ENCODE measurements around the gene ERN1. TPM values are rescaled to one million over a fixed set of nuclear protein-coding genes. Genes with fewer than 3 reads are reported as not detected.

Gene ERN1
- total and polyA plus RNA-seq, 2 of the 8 experiments (the other 6 are each of a cell fraction or from before 2014, with no cell fraction given): 1.8 to 3.9 TPM

GRCh38 chr17:64051153-64051552 lies 78.8 kb downstream of the ERN1 start:
- no peak overlapping the region for H3K18ac ChIP-seq (ENCODE audit: extremely low read depth, low read length)
- no peaks in the 10 kb centered on the region for H3K79me2 ChIP-seq (ENCODE audit: control insufficient read depth in 1 of 2, insufficient read depth in 2 of 2, low read length in 2 of 2)
- H2BK120ac ChIP-seq (replicated peaks; ENCODE audit: low read depth, low read length): no peak overlapping the region
- H2BK20ac ChIP-seq (ENCODE audit: low read length): no peak overlapping the region
- H2AK5ac ChIP-seq (ENCODE audit: low read depth, low read length): no peak overlapping the region
- DNase-seq (ENCODE audit: low read depth in 1 of 2, low spot score in 2 of 2): no peak
- no peak overlapping the region for H3K27ac ChIP-seq (ENCODE audit: low read depth, low read length)
- H3K4me1 ChIP-seq (replicated peaks in 1 of 4; ENCODE audit: control insufficient read depth in 3 of 4, insufficient read depth in 4 of 4, low read length in 3 of 4): peaks cover 0 to 5% (median 4%) of the 10 kb centered on the region in 4 experiments; a peak in 6 of 7 replicates
- no peak overlapping the region for H2BK12ac ChIP-seq (ENCODE audit: low read depth, low read length)
- no peak overlapping the region for H3K9ac ChIP-seq (replicated peaks in 1 of 4; ENCODE audit: extremely low read depth in 1 of 4, low read depth in 3 of 4, low read length in 3 of 4)
- H3K27me3 ChIP-seq (replicated peaks in 1 of 4; ENCODE audit: control insufficient read depth in 3 of 4, extremely low read depth in 1 of 4, insufficient read depth in 3 of 4, low read length in 3 of 4): no peaks in the 10 kb centered on the region
- no peak overlapping the region for H3K23ac ChIP-seq (ENCODE audit: insufficient read length)
- no peaks in the 10 kb centered on the region for H3K79me1 ChIP-seq (ENCODE audit: low read depth, low read length)
- no peaks in the 10 kb centered on the region for H3K23me2 ChIP-seq (ENCODE audit: low read depth, low read length)
- no peak for TF ChIP-seq CBX8 (IDR thresholded peaks at IDR 0.05; ENCODE audit: borderline replicate concordance, low read depth, low read length)
- no peak for TF ChIP-seq JUND (IDR thresholded peaks at IDR 0.05; ENCODE audit: low read length)
- TF ChIP-seq TBP (IDR thresholded peaks at IDR 0.05; ENCODE audit: low read depth, low read length): no peak
- no peak for TF ChIP-seq ATF2 (IDR thresholded peaks at IDR 0.05; ENCODE audit: low read length)
- no peak for TF ChIP-seq EGR1 (IDR thresholded peaks at IDR 0.05; ENCODE audit: borderline replicate concordance, low read depth, low read length)
- no peak for TF ChIP-seq SRF (IDR thresholded peaks at IDR 0.05; ENCODE audit: low read depth, low read length)
- no peak for TF ChIP-seq CHD2 (IDR thresholded peaks at IDR 0.05; ENCODE audit: low read length)
- TF ChIP-seq GABPA (IDR thresholded peaks at IDR 0.05; ENCODE audit: borderline replicate concordance, insufficient read depth, low read length): no peak
- ChIA-PET POLR2A (ENCODE audit: partially characterized antibody) (interaction anchor here (0.7 to 1.6 kb wide), 3 partner anchors 9 to 12 kb away, joined by 3 read pairs; no protein-coding TSS in a partner anchor), CTCF (ENCODE audit: partially characterized antibody) (interaction anchor here (0.5 to 2.0 kb wide), 6 partner anchors 12 to 106 kb away, joined by 3 to 11 read pairs (median 4); no protein-coding TSS in a partner anchor)
- H4K20me1 ChIP-seq (replicated peaks in 1 of 2; ENCODE audit: control insufficient read depth in 1 of 2, insufficient read depth in 2 of 2, low read length in 2 of 2): no peaks in the 10 kb centered on the region
- H3K9me3 ChIP-seq (ENCODE audit: insufficient read depth in 2 of 2, low read depth in 1 of 2, low read length in 1 of 2): no peaks in the 10 kb centered on the region
- no peak overlapping the region for H4K5ac ChIP-seq (ENCODE audit: insufficient read length, low read depth, low read length)
- no peak overlapping the region for H3K4me2 ChIP-seq (ENCODE audit: insufficient read depth in 1 of 2, low read depth in 2 of 2, low read length in 2 of 2)
- no peak overlapping the region for H2AFZ ChIP-seq (ENCODE audit: low read length)
- no peak overlapping the region for H2BK15ac ChIP-seq (ENCODE audit: low read length)
- no peak overlapping the region for H3K14ac ChIP-seq (ENCODE audit: insufficient read length)
- FAIRE-seq: no peak
- H3K56ac ChIP-seq (replicated peaks; ENCODE audit: insufficient read length, low read depth, low read length): no peak overlapping the region
- no peak overlapping the region for H3K4me3 ChIP-seq (ENCODE audit: extremely low read depth in 1 of 4, insufficient read depth in 2 of 4, low read depth in 3 of 4, low read length in 4 of 4)
- no peaks in the 10 kb centered on the region for H3K36me3 ChIP-seq (ENCODE audit: control insufficient read depth in 2 of 4, insufficient read depth in 4 of 4, low read length in 3 of 4)
- no peak overlapping the region for H4K91ac ChIP-seq (replicated peaks; ENCODE audit: insufficient read length, low read length)
- no peak overlapping the region for H2BK5ac ChIP-seq (ENCODE audit: low read depth, low read length)
- 86% methylated on average over 1 of the region's 1 CpG; no CpG with 5 or more reads in 1 of the 2 experiments for WGBS, 2 experiments (ENCODE audit: extremely low coverage in 1 of 2, insufficient coverage in 1 of 2, insufficient read length in 1 of 2, insufficient replicate concordance in 2 of 2, low coverage in 1 of 2, low lambda C conversion rate in 2 of 2, missing lambda C conversion rate in 1 of 2)
- no peak overlapping the region for H3K4ac ChIP-seq (replicated peaks; ENCODE audit: insufficient read length, low read depth, low read length)
- no peak overlapping the region for H4K8ac ChIP-seq (ENCODE audit: extremely low read depth, insufficient read depth, low read length)
